Panc1 (cell line): ENCODE results near the gene MRPL22. TPM values are rescaled to one million over a fixed set of nuclear protein-coding genes. Genes with fewer than 3 reads are reported as not detected.

ENCODE experiments used
- ATAC-seq: fragments of 200-7000 bp; cut with Tn5 transposase; 2 replicates; pipeline ENCODE4 v1.9.1; 2020; ENCODE audit warnings: mild to moderate bottlenecking, moderate library complexity
- BruUV-seq: library from RNA; stranded (reverse); fragments of 400-500 nt; replicated peaks from 2 replicates; lab custom pipeline; 2021; lab: Mats Ljungman, UMichigan
- CTCF ChIA-PET: fragments of 300-600 bp; sonication (Branson Sonifier 250); formaldehyde crosslinking; loops from one replicate; lab custom pipeline; 2022; ENCODE audit warnings: antibody characterized with exemption; lab: Charles Lee
- POLR2A ChIA-PET: fragments of 300-600 bp; sonication (Branson Sonifier 250); formaldehyde crosslinking; loops from one replicate; lab custom pipeline; 2022; ENCODE audit warnings: antibody characterized with exemption; lab: Charles Lee
- DNase-seq: peaks from one replicate; pipeline ENCODE4 v3.0.0-alpha.2; 2010; ENCODE audit warnings: low read depth, low spot score
- H3K27ac ChIP-seq: 2 replicates; pipeline ENCODE4 v1.5.1; 2011; ENCODE audit warnings: mild to moderate bottlenecking, low read length, inconsistent platforms
- H3K27me3 ChIP-seq: fragments of 200-500 bp; sonication (Bioruptor generic); 2 replicates; pipeline ENCODE4 v1.6.0; 2014; ENCODE audit warnings: low read length, inconsistent platforms; ENCODE audit not compliant: control insufficient read depth, insufficient read depth
- H3K36me3 ChIP-seq: fragments of 200-500 bp; sonication (Bioruptor generic); 2 replicates; pipeline ENCODE4 v1.5.1; 2014; ENCODE audit warnings: inconsistent platforms, mild to moderate bottlenecking, low read length, moderate library complexity; ENCODE audit not compliant: control insufficient read depth, insufficient read depth
- H3K4me1 ChIP-seq: 2 replicates; pipeline ENCODE4 v1.5.1; 2011; ENCODE audit warnings: inconsistent platforms, mild to moderate bottlenecking, low read length, moderate library complexity; ENCODE audit not compliant: control insufficient read depth, insufficient read depth
- H3K4me3 ChIP-seq, 2 experiments: 2 replicates each; pipeline ENCODE4 v1.5.1; 2011 to 2012; ENCODE audit warnings: low read depth in 2 of 2, low read length in 2 of 2, mild to moderate bottlenecking in 2 of 2, inconsistent platforms in 1 of 2, moderate library complexity in 1 of 2
- H3K9me3 ChIP-seq: fragments of 200-500 bp; sonication (Bioruptor generic); 2 replicates; pipeline ENCODE4 v1.5.1; 2014; ENCODE audit warnings: low read depth, mild to moderate bottlenecking, inconsistent platforms, low read length, moderate library complexity; ENCODE audit not compliant: control insufficient read depth, insufficient read depth
- CTCF ChIP-seq: fragments of 450-650 bp; IDR thresholded peaks from 2 replicates; pipeline ENCODE4 v1.5.1; 2017; ENCODE audit warnings: mild to moderate bottlenecking
- POLR2AphosphoS5 ChIP-seq: IDR thresholded peaks from 2 replicates; pipeline ENCODE4 v1.6.1; 2012; ENCODE audit warnings: mild to moderate bottlenecking, low read depth, low read length, moderate library complexity
- REST ChIP-seq, 2 experiments: IDR thresholded peaks; 2 replicates each; pipeline ENCODE4 v1.6.1; 2011 to 2012; ENCODE audit warnings: low read depth in 2 of 2, control low read depth in 1 of 2, low read length in 1 of 2, mild to moderate bottlenecking in 1 of 2, moderate library complexity in 1 of 2; ENCODE audit not compliant: insufficient read depth in 1 of 2
- SIN3A ChIP-seq: IDR thresholded peaks from 2 replicates; pipeline ENCODE4 v1.6.1; 2012; ENCODE audit warnings: low read depth, mild to moderate bottlenecking, low read length, moderate library complexity, borderline replicate concordance; ENCODE audit not compliant: insufficient read depth
- TCF7L2 ChIP-seq: IDR thresholded peaks from 2 replicates; pipeline ENCODE4 v1.6.1; 2011; ENCODE audit warnings: mild to moderate bottlenecking, low read depth, low read length, inconsistent platforms
- in situ Hi-C: cut with HindIII; loops from 2 replicates; pipeline ENCODE4 v1.10.0; 2016; ENCODE audit warnings: low sequenced_read_pairs, low pct_unique_long_range_greater_than_20kb
- intact Hi-C: fragments of 100-400 bp; cut with micrococcal nuclease; formaldehyde crosslinking; loops from one replicate; pipeline ENCODE4 v1.10.0; 2022; ENCODE audit not compliant: unreplicated experiment
- total RNA-seq: library from RNA; stranded (reverse); gene quantifications from one replicate; pipeline ENCODE4 v1.2.1, GENCODE V29; 2021; ENCODE audit not compliant: unreplicated experiment

MRPL22 gene
- total RNA-seq, 1 experiment from 2014 or later: 61.5 TPM

GRCh38 chr5:154989626-154990025 lies 48.8 kb downstream of the MRPL22 start:
- no peak for DNase-seq
- H3K9me3 ChIP-seq: no peaks in the 10 kb centered on the region
- H3K27ac ChIP-seq: no peak overlapping the region
- H3K27me3 ChIP-seq: peaks cover 6% of the 10 kb centered on the region; the same call in 1 of the 2 replicates
- intact Hi-C loops: no loop called here
- ATAC-seq: no peak
- H3K4me3 ChIP-seq: no peak overlapping the region
- no peaks in the 10 kb centered on the region for H3K36me3 ChIP-seq
- CTCF ChIA-PET: no interaction called here
- no TSS peak for BruUV-seq
- POLR2A ChIA-PET: no interaction called here
- no peak for TF ChIP-seq CTCF
- TF ChIP-seq REST (IDR thresholded peaks at IDR 0.05; ENCODE audit: insufficient read depth in 1 of 2, low read depth in 2 of 2, low read length in 1 of 2): no peak
- TF ChIP-seq SIN3A: no peak
- no peak for TF ChIP-seq POLR2AphosphoS5
- TF ChIP-seq TCF7L2: no peak
- no peaks in the 10 kb centered on the region for H3K4me1 ChIP-seq
- in situ Hi-C loops: no loop called here

- CTCF ChIA-PET: no interaction called here
- TF ChIP-seq TCF7L2 (no peak), POLR2AphosphoS5 (no peak), REST (IDR thresholded peaks at IDR 0.05; ENCODE audit: insufficient read depth in 1 of 2, low read depth in 2 of 2, low read length in 1 of 2) (no peak), SIN3A (no peak), CTCF (no peak)
- Histone ChIP-seq H3K36me3 (no peaks in the 10 kb centered on the region), H3K4me3 (no peak overlapping the region), H3K27me3 (no peaks in the 10 kb centered on the region), H3K4me1 (no peaks in the 10 kb centered on the region; the same call in 1 of the 2 replicates), H3K9me3 (no peaks in the 10 kb centered on the region), H3K27ac (no peak overlapping the region)
- BruUV-seq: no TSS peak
- intact Hi-C loops: no loop called here
- DNase-seq (no peak), ATAC-seq (no peak)
- POLR2A ChIA-PET: no interaction called here
- in situ Hi-C loops: no loop called here
These were observed 52.6 kb downstream of the MRPL22 start for GRCh38 chr5:154993461-154993860.
